ENCODE data around the gene ZCCHC14. TPM values are rescaled to one million over a fixed set of nuclear protein-coding genes. Genes with fewer than 3 reads are reported as not detected.

Gene ZCCHC14
- total RNA-seq, 1 experiment from 2014 or later = 45.4 TPM

DNA sequence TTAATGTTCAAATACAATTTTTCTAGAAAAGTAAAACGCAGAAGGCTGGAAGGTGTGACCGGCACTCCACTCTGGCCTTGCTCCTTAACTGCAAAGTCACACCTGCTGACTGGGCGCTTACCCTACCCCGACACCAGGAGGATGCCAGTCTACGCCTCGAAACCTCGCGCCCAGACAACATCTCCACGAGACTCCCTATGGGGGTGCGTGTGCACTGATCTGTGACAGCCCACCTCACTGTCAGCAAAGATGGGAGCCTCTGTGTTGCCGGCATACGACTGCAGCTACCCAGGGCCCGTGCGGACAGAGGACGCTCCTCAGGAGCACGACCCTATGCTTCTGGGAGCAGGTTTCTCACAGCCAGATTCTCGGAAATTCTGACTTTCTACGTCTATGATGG is 74.6 kb downstream of the ZCCHC14 start:
- H3K27ac Mint-ChIP-seq (ENCODE audit: unreplicated experiment) = no peak overlapping the region
- peaks cover 67% of the 10 kb centered on the region for H3K36me3 Mint-ChIP-seq (ENCODE audit: insufficient read depth, unreplicated experiment)

DNA sequence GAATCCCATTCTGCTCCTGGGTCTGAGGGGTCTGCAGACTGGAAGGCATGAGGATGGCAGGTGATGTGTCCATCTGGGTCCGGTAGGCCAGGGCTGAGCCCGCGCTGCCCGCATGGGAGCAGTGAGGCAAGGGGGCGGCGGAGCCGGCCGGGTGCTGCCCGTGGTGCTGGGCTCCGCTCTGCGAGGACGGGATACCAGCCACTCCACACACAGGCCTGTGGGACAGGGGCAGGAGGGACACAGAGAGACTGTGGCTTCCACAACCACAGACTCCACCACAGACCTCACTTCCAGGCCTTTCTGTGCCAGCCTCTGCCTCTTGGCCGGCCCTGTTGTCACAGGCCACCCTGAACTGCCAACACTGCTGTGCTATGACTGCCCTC is 75.3 kb downstream of the ZCCHC14 start:
- no peaks in the 10 kb centered on the region for H3K4me1 Mint-ChIP-seq (ENCODE audit: low read depth, unreplicated experiment)
- TF ChIP-seq CTCF (IDR thresholded peaks at IDR 0.05; ENCODE audit: unreplicated experiment) = no peak
- CTCF ChIA-PET = interaction anchor here (0.9 to 2.1 kb wide), 5 partner anchors 8 to 218 kb away, joined by 3 to 29 read pairs (median 4); no protein-coding TSS in a partner anchor
- intact Hi-C loops (cut with micrococcal nuclease; ENCODE audit: unreplicated experiment) = loop anchor here (2.0 to 10.0 kb wide), 2 partner anchors 157 to 219 kb away; no protein-coding TSS in a partner anchor
- H3K4me3 Mint-ChIP-seq (ENCODE audit: low read depth, unreplicated experiment) = no peak overlapping the region
- H3K36me3 Mint-ChIP-seq (ENCODE audit: insufficient read depth, unreplicated experiment) = peaks cover 71% of the 10 kb centered on the region
- no peaks in the 10 kb centered on the region for H3K9me3 Mint-ChIP-seq (ENCODE audit: low read depth, unreplicated experiment)
- no TSS peak for BruUV-seq (replicated peaks)
- H3K27me3 Mint-ChIP-seq (ENCODE audit: unreplicated experiment) = no peaks in the 10 kb centered on the region
- DNase-seq = no peak
- no peak overlapping the region for H3K27ac Mint-ChIP-seq (ENCODE audit: unreplicated experiment)

More for the DNA sequence above, 74.6 kb downstream of the ZCCHC14 start:
- BruUV-seq (replicated peaks) = no TSS peak
- CTCF ChIA-PET = no interaction called here
- no peaks in the 10 kb centered on the region for H3K27me3 Mint-ChIP-seq (ENCODE audit: unreplicated experiment)
- H3K4me1 Mint-ChIP-seq (ENCODE audit: low read depth, unreplicated experiment) = no peaks in the 10 kb centered on the region
- intact Hi-C loops (cut with micrococcal nuclease; ENCODE audit: unreplicated experiment) = loop anchor here (10.0 kb wide), 1 partner anchor 157 kb away; no protein-coding TSS in a partner anchor
- H3K9me3 Mint-ChIP-seq (ENCODE audit: low read depth, unreplicated experiment) = no peaks in the 10 kb centered on the region
- no peak for DNase-seq
- TF ChIP-seq CTCF (IDR thresholded peaks at IDR 0.05; ENCODE audit: unreplicated experiment) = no peak
- H3K4me3 Mint-ChIP-seq (ENCODE audit: low read depth, unreplicated experiment) = no peak overlapping the region

DNA sequence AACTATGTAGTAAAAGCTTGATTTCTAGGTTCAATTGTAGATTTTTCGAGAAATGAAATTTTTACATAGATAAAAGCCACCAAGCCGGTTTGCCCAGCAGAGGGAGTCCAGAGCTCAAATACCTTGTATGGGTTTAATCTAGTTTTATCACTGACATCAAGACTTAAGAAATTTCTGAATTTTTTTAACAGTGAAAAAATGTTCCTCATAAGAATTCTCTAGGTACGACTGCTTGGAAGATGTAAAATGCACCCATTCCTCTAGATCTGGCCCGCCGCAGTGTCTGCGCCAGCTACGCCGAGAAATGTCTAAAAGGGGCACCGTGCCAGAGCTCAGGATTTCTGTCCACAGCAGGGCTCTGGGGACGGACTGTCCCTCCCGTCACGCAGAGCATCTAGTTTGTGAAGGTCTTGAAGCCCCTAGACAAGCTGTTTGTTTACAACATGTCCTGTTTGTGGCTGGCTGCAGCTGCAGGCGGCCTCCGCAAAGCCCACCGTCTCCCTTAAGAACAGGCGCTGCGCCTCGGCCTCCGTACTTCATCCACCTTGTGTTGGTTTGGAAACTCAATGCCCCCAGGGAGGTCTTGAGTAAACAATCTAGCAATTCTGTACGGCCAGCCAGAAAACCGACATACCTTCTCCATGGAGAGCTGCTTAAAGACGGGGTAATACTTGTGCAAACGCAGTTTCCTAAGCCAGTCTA is 75.8 kb downstream of the ZCCHC14 start:
- H3K27me3 Mint-ChIP-seq (ENCODE audit: unreplicated experiment) = no peaks in the 10 kb centered on the region
- TF ChIP-seq CTCF (IDR thresholded peaks at IDR 0.05; ENCODE audit: unreplicated experiment) = peak; percentile 47
- intact Hi-C loops (cut with micrococcal nuclease; ENCODE audit: unreplicated experiment) = loop anchor here (2.0 to 10.0 kb wide), 2 partner anchors 158 to 220 kb away; no protein-coding TSS in a partner anchor
- no peaks in the 10 kb centered on the region for H3K4me1 Mint-ChIP-seq (ENCODE audit: low read depth, unreplicated experiment)
- no TSS peak for BruUV-seq (replicated peaks)
- peaks cover 70% of the 10 kb centered on the region for H3K36me3 Mint-ChIP-seq (ENCODE audit: insufficient read depth, unreplicated experiment)
- CTCF ChIA-PET = interaction anchor here (0.7 to 2.1 kb wide), 8 partner anchors 9 to 219 kb away, joined by 3 to 29 read pairs (median 3); no protein-coding TSS in a partner anchor
- DNase-seq = peak; percentile 51
- no peak overlapping the region for H3K4me3 Mint-ChIP-seq (ENCODE audit: low read depth, unreplicated experiment)
- no peak overlapping the region for H3K27ac Mint-ChIP-seq (ENCODE audit: unreplicated experiment)
- no peaks in the 10 kb centered on the region for H3K9me3 Mint-ChIP-seq (ENCODE audit: low read depth, unreplicated experiment)

DNA sequence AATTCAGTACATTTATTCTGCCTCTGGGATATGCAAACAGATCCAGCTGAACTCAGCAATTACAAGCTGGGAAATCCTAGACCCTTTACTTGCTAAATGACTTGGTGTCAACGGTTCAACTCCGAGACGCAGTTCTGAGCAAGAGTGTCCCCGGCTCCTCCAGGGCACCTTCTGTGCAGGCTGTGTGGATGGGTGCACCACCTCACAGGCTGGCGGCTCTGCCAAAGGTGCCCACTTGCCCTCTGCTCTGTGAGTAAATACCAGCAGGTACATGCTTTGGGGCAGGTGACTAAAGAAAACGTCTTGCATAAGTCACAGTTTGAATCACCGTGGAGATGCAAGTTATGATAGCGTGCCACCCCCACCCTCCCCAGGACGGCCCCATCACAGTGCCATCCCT is 77.4 kb downstream of the ZCCHC14 start:
- BruUV-seq (replicated peaks) = no TSS peak
- no peak overlapping the region for H3K4me3 Mint-ChIP-seq (ENCODE audit: low read depth, unreplicated experiment)
- no peaks in the 10 kb centered on the region for H3K9me3 Mint-ChIP-seq (ENCODE audit: low read depth, unreplicated experiment)
- TF ChIP-seq CTCF (IDR thresholded peaks at IDR 0.05; ENCODE audit: unreplicated experiment) = no peak
- H3K36me3 Mint-ChIP-seq (ENCODE audit: insufficient read depth, unreplicated experiment) = peaks cover 69% of the 10 kb centered on the region
- H3K27me3 Mint-ChIP-seq (ENCODE audit: unreplicated experiment) = no peaks in the 10 kb centered on the region
- no peak overlapping the region for H3K27ac Mint-ChIP-seq (ENCODE audit: unreplicated experiment)
- intact Hi-C loops (cut with micrococcal nuclease; ENCODE audit: unreplicated experiment) = loop anchor here (10.0 kb wide), 1 partner anchor 159 kb away; no protein-coding TSS in a partner anchor
- DNase-seq = no peak
- CTCF ChIA-PET = no interaction called here
- H3K4me1 Mint-ChIP-seq (ENCODE audit: low read depth, unreplicated experiment) = no peaks in the 10 kb centered on the region

Measured in Calu3 (cell line).